ENCODE data around the gene RAPGEF1.

RAPGEF1 gene

GRCh38 chr9:131748411-131748955, 8.6 kb upstream of the RAPGEF1 start:
- DNase-seq = no peak

- DNase-seq = peak; percentile 74
Measured at GRCh38 chr9:131747352-131747751, 7.5 kb upstream of the RAPGEF1 start.

GRCh38 chr9:131745610-131746009, 5.7 kb upstream of the RAPGEF1 start:
- DNase-seq = no peak

GRCh38 chr9:131744720-131745201, 4.9 kb upstream of the RAPGEF1 start:
- DNase-seq = no peak

GRCh38 chr9:131744171-131744719, 4.4 kb upstream of the RAPGEF1 start:
- no peak for DNase-seq

GRCh38 chr9:131743501-131743900, 3.6 kb upstream of the RAPGEF1 start:
- no peak for DNase-seq

GRCh38 chr9:131743096-131743495, 3.2 kb upstream of the RAPGEF1 start:
- DNase-seq = no peak

GRCh38 chr9:131740898-131741297, 1.0 kb upstream of the RAPGEF1 start:
- no peak for DNase-seq

GRCh38 chr9:131739133-131739958, 530 bp downstream of the RAPGEF1 start:
- peak; percentile 52 for DNase-seq

- DNase-seq = no peak
Measured at GRCh38 chr9:131738293-131739132, 1.4 kb downstream of the RAPGEF1 start.

GRCh38 chr9:131737426-131737825, 2.5 kb downstream of the RAPGEF1 start:
- no peak for DNase-seq

GRCh38 chr9:131736431-131736830, 3.4 kb downstream of the RAPGEF1 start:
- no peak for DNase-seq

GRCh38 chr9:131735238-131736128, 4.4 kb downstream of the RAPGEF1 start:
- no peak for DNase-seq

GRCh38 chr9:131734781-131735180, 5.1 kb downstream of the RAPGEF1 start:
- DNase-seq = no peak

- no peak for DNase-seq
Measured at GRCh38 chr9:131734165-131734610, 5.7 kb downstream of the RAPGEF1 start.

- peak; percentile 76 for DNase-seq
Measured at GRCh38 chr9:131733541-131734061, 6.3 kb downstream of the RAPGEF1 start.

- no peak for DNase-seq
Measured at GRCh38 chr9:131732636-131733289, 7.1 kb downstream of the RAPGEF1 start.

- DNase-seq = no peak
Measured at GRCh38 chr9:131732061-131732526, 7.8 kb downstream of the RAPGEF1 start.

GRCh38 chr9:131731644-131732043, 8.2 kb downstream of the RAPGEF1 start:
- no peak for DNase-seq

GRCh38 chr9:131731237-131731636, 8.6 kb downstream of the RAPGEF1 start:
- no peak for DNase-seq

- DNase-seq = peak; percentile 85
Measured at GRCh38 chr9:131728961-131729360, 10.9 kb downstream of the RAPGEF1 start.

All from NCI-H82 (cell line).